A549 treated with Hydrocortisone at 1 μM for 4 hours (cell line): ENCODE data around the gene NAP1L3. TPM values are rescaled to one million over a fixed set of nuclear protein-coding genes. Genes with fewer than 3 reads are reported as not detected.

Experiments used
- total RNA-seq: library from RNA; stranded (reverse); fragments of 200-300 nt; extraction: Qiagen RNA extraction; gene quantifications from 5 replicates; pipeline ENCODE4 v1.2.3, GENCODE V29; 2022

The NAP1L3 gene
- total RNA-seq: 0.20 to 0.46 TPM (median 0.35 TPM) in 5 replicates

GRCh38 chrX:93673056-93673868, at the start of gene NAP1L3:
Gene NAP1L3 (minus strand): TSS chrX:93673578. CDS start chrX:93673304, 274 bp downstream.

GRCh38 chrX:93673869-93674271, 492 bp upstream of the NAP1L3 start, which contains the start of gene FAM133A:
Gene FAM133A (plus strand): TSS chrX:93674206. CDS start chrX:93709420, 35,214 bp downstream.

Other genes starting within 250 kb of the NAP1L3 start
- gene FAM133A, start 628 bp upstream of the NAP1L3 start, total RNA-seq: 0.68 to 0.92 TPM (median 0.78 TPM) in 5 replicates